Fibroblast of peridontal ligament (primary cell): ENCODE results near the gene ALDH3A2.

Source experiments
- DNase-seq: peaks from one replicate; pipeline ENCODE4 v3.0.0-alpha.2; 2010; ENCODE audit errors: extremely low read depth

The ALDH3A2 gene

DNA sequence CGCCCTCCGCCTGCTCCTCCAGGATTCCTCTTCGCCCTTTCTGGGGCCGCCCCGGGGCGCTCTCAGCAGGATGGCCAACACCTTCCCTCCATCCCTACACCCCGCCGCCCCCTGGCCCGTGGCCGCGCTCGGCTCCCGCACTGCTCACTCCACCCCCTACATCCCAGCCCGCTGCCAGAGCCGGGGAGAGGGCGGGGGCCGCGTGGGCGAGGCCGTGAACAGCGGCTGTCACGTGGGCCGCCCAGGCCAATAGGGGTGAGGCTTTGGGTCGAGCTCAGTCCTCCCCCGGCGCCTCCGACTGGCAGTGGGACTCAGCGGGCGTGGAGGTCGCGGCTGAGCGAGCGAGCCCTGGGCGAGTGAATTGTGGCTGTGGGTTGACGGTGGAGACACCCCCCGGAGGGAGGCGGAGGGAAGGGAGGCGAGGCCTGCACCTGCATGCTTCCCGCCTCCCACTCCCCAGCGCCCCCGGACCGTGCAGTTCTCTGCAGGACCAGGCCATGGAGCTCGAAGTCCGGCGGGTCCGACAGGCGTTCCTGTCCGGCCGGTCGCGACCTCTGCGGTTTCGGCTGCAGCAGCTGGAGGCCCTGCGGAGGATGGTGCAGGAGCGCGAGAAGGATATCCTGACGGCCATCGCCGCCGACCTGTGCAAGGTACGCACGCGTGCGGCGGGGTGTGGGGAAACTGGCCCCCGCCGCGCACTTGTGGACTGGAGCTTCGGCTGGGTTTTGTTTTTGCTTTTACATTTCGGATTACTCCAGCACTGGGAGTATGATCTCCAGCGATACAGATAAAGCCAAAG, at the start of gene ALDH3A2:
Gene ALDH3A2 (plus strand): TSS at position 277 of the 799 bp plus-strand sequence. CDS start 221 bp downstream, at position 498.
- DNase-seq = peak; percentile 88

DNA sequence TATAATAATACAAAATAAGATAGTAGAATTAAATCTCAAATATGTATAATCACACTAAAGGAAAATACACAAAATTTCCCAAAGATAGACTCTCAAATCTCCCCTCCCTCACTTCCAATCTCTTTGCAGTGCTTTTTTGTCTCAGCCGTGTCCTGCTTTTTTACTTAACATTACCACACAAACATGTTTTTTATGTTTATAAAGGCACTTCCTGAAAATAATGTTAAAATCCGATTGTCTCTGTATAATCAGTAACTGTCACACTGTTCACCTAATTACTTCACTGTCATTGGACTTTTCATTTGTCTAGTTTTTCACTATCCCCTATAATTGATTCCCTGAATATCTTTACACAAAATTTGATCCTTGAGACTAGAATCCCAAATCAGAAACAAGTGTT, 38.2 kb upstream of the ALDH3A2 start:
- no peak for DNase-seq

DNA sequence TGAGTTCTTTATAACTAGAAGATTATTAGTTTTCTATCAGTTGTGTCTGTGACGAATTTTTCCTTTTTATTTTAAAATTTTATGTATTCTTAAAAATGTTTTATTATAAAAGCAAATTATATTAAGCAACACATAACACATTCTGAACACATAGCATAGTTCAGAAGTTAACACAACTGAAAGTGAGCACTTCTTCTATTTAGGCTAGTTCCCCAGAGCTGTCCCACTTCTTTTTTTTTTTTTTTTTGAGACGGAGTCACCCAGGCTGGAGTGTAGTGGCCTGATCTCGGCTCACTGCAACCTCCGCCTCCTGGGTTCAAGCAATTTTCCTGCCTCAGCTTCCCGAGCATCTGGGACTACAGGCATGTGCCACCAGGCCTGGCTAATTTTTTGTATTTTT, 37.7 kb upstream of the ALDH3A2 start:
- no peak for DNase-seq

GRCh38 chr17:19613979-19614378, 34.6 kb upstream of the ALDH3A2 start:
- DNase-seq = no peak

GRCh38 chr17:19614900-19615299, 33.7 kb upstream of the ALDH3A2 start:
- no peak for DNase-seq

DNA sequence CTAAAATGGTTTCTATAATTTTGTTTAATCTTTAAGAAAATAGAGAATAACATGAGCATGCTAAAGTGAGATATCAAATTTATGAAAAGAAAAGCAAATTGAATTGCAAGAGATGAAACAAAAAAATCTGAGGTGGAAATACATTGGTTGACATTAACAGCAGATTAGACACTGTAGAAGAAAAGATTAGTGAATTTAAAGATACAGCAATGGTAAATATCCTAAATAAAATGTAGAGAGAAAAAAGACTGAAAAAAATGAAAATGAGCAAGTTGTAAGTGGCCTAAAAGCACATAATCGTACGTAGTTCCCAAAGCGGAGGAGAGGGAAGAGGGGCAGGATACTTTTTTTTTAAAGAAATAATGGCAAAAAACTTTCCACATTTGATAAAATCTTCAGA, 30.5 kb upstream of the ALDH3A2 start:
- no peak for DNase-seq

DNA sequence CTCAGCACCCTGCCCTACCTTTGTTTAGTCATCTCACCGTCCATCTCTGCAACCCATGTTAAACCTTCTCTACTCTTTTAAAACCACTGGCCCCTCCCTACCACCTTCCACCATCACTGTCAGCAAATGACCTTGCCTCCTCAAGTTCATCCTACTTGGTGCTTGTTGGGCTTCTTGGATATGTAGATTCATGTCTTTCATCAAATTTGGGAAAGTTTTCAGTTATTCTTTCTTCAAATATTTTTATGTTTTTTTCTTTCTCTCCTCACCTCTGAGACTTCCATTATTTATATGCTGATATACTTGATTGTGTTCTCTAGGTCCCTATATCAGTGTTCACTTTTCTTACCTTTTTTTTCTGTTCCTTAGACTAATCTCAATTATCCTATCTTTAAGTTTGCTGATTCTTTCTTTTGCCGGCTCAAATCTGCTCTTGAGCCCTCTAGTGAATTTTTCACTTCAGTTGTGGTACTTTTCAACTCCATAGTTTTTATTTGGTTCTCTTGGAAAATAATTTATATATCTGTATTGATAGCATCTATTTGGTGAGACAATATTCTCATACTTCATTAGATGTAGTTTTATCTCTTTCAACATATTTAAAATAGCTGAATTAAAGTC, 28.7 kb upstream of the ALDH3A2 start:
- DNase-seq = no peak

GRCh38 chr17:19621697-19622096, 26.9 kb upstream of the ALDH3A2 start:
- DNase-seq = no peak

DNA sequence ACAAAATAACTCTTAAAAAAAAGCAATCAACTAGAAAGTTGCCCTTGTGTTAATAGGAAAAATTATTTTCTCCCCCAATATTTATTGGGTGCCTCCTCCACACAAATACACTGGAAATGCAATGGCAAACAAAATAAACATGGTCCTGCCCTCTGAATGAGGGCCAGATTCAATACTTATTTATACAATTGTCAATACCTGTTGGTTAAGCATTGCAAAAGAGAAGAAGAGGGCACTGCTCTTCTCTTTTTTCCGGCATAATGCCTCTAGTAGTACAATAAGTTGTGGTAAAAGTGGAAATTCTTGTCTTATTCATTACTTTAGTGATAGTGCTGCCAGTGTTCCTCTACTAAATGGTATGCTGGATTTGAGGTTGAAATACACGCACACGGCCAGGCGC, 22.5 kb upstream of the ALDH3A2 start:
- no peak for DNase-seq

- no peak for DNase-seq
Measured at GRCh38 chr17:19629449-19629848, 19.1 kb upstream of the ALDH3A2 start.

GRCh38 chr17:19630035-19630434, 18.5 kb upstream of the ALDH3A2 start:
- no peak for DNase-seq

- no peak for DNase-seq
Measured at GRCh38 chr17:19630661-19631060, 17.9 kb upstream of the ALDH3A2 start.

- no peak for DNase-seq
Measured at GRCh38 chr17:19631905-19632304, 16.6 kb upstream of the ALDH3A2 start.

DNA sequence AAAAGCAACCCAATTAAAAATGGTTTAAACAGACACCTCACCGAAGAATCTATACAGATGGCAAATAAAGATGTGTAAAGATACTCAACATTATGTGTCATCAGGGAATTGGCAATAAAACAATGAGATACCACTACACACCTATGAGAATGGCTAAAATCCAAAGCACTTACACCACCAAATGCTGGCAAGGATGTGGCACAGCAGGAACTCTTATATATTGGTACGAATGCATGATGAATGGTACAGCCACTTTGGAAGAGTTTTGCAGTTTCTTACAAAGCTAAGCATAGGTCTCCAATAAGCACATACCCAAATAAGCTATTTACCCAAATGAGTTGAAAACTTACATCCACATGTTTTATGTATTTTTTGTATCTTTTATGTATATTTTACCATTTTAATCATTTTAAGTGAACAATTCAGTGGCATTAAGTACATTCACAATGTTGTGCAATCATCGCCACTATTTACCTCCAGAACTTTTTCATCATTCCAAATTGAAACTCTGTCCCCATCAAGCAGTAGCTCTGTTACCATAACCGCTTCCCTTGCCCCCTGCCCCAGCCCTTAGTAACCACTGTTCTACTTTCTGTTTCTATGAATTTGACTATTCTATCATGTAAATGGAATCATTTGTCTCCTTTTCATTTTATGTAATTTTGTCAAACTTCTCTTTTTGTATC, 6.7 kb upstream of the ALDH3A2 start:
- DNase-seq = no peak

DNA sequence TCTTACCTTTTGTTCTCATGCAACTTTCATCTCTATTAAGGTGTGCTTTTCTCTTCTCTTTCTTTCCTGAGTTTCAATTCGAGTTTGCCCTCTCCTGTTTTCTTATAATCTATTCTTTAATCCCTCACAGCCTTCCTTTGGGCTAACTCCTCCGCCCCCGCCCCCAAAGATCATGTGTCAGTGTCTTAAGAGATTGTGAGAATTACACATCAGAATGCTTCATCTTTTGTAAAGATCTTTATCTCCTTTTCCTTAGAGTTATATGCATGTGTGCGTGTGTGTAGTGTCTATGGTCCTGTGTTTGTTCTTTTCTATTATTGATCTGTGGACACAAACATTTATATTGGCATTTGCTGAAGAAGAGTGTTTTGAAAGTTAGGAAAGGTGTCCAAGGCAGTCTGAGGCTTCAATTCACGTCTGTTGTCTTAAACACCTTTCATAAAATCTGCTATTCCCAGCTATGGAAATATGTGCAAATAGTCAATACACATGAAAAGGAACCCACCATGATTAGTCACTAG, 6.1 kb upstream of the ALDH3A2 start:
- no peak for DNase-seq

- DNase-seq = peak; percentile 52
Measured at GRCh38 chr17:19644493-19645210, 3.9 kb upstream of the ALDH3A2 start.

DNA sequence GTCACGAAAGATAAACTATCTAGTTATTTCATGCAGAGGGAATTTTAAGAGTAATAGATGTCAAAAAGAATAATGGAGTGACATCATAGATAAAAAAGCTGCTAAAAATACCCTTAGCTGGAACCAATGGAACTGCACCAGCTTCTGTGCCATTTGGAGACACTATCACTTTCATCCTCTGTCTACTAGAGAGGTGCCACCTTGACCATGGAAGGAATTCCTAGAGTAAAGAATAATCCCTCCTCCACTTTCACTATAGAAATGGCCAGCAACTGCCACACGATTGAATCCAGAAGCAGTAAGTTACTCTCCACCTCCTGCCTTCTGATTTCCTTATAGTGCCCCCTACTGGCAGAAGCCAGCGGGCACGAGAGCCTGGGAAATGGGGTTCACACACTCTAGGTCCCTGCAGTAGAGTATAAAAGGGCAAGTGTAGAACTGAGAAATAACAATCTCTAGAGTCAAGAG, 2.8 kb upstream of the ALDH3A2 start:
- no peak for DNase-seq

DNA sequence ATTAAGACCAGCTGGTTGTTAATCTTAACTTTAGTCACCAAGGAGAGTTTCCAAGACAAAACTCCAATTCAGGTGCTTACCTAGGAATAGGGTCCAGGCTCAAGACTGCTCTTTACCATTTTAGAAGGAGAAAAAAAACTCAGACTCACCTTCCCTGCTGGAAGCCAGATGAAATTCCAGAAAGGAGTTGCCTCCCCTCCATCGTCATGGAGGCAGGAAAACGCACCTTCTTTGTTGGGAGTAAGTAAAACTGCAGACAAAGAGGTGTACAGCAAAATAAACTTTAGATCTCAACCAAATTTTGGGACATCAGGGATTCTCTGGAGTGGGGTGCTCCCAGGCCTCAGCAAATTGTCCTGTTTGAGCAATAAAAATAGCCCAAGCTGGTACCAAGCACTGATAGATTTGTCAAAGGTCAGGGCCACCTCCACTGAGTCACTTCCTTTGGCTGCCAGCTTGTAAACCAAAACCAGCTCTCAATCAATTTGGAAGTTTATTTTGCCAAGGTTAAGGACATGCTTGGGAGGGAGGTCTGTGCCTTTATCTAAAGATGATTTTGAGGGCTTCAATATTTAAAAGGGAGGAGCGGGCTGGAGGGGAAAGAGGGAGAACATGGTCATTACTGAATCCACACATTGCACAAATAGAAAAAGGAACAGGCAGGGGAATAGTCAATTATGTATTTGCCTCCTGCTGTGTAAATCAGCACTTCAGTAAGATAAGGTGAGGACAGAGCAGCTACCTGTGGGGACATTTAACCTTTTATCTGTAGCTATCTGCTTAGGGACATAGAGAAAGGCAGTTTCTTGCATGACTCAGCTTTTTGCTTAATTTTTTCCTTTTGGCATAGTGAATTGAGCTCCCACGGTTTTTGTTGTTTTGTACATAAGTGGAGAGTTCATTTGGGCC, 1.5 kb upstream of the ALDH3A2 start:
- peak; percentile 43 for DNase-seq

DNA sequence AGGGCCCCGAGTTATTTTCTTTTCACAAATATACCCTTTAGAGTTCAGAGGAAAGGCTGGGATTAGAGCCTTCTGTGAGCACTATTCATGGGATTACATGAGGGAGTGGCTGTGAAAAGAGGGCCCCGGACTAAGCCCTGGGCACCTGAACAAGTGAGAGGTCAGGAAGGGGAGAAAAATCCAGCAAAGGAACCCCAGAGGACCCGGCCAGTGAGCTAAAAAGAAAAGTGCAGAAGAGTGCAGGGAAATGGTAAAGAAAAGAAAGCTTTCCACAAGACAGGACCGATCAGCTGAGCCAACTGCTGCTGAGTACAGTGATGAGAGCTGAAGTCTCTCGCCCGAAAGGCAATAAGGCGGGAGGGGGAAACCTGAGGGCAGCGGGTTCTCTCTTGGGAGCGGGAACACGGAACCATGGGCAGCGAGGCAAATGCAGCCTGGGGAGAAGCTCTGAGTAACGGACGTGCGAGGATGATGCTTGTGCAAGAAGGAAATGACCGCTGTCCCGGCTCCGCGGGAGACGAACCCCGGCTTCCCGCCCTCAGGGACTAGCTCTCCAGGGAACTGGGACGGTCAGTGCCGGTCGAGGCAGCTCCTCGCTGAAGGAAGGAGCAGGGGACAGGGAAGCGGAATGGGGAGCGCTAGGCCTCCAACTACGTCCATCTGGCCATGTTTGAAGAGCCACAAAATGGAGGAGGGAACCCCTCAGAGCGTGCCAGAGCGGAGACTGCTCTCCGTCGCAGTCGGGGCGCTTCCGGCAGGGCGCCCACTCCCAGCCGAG, 665 bp upstream of the ALDH3A2 start:
- peak; percentile 67 for DNase-seq

GRCh38 chr17:19649274-19649541, 657 bp downstream of the ALDH3A2 start:
- DNase-seq = no peak
